OCI-LY1 (cell line): ENCODE measurements around the gene FLRT1.

ENCODE experiments used
- H2AFZ ChIP-seq: fragments of 200-600 bp; sonication (generic), shearing (Covaris generic); 2 replicates; pipeline ENCODE4 v1.6.0; 2014; ENCODE audit warnings: antibody characterized with exemption, mild to moderate bottlenecking, low read length
- H3F3A ChIP-seq: fragments of 200-600 bp; sonication (generic), shearing (Covaris generic); 2 replicates; pipeline ENCODE4 v1.6.0; 2014; ENCODE audit warnings: mild to moderate bottlenecking, antibody characterized with exemption, low read length, moderate library complexity; ENCODE audit not compliant: insufficient read depth
- H3K27ac ChIP-seq: fragments of 200-600 bp; sonication (generic); 2 replicates; pipeline ENCODE4 v1.5.1; 2014; ENCODE audit warnings: low read length, mixed run types, mild to moderate bottlenecking, low read depth; ENCODE audit not compliant: poor library complexity, severe bottlenecking
- H3K27me3 ChIP-seq: fragments of 200-600 bp; sonication (generic); 2 replicates; pipeline ENCODE4 v1.6.0; 2014; ENCODE audit warnings: antibody characterized with exemption, mild to moderate bottlenecking, low read length, moderate library complexity; ENCODE audit not compliant: insufficient read depth
- H3K36me3 ChIP-seq: fragments of 200-600 bp; sonication (generic); 2 replicates; pipeline ENCODE4 v1.6.1; 2014; ENCODE audit warnings: mild to moderate bottlenecking, antibody characterized with exemption, low read length, moderate library complexity, mixed read lengths; ENCODE audit not compliant: insufficient read depth
- H3K4me1 ChIP-seq: fragments of 200-600 bp; sonication (generic); 2 replicates; pipeline ENCODE4 v1.5.1; 2014; ENCODE audit warnings: mild to moderate bottlenecking, low read length, moderate library complexity; ENCODE audit not compliant: insufficient read depth, severe bottlenecking
- H3K4me2 ChIP-seq: fragments of 200-600 bp; sonication (generic), shearing (Covaris generic); 2 replicates; pipeline ENCODE4 v1.6.1; 2014; ENCODE audit warnings: low read length
- H3K4me3 ChIP-seq: fragments of 200-600 bp; sonication (generic); 2 replicates; pipeline ENCODE4 v1.5.1; 2014; ENCODE audit warnings: low read length, low read depth, mild to moderate bottlenecking, mixed read lengths; ENCODE audit not compliant: poor library complexity, severe bottlenecking
- H3K79me2 ChIP-seq: fragments of 200-600 bp; shearing (Covaris generic); 2 replicates; pipeline ENCODE4 v1.6.1; 2016; ENCODE audit warnings: mixed run types, low read length, mixed read lengths; ENCODE audit not compliant: insufficient read depth
- H3K9ac ChIP-seq: fragments of 200-600 bp; sonication (generic), shearing (Covaris generic); 2 replicates; pipeline ENCODE4 v1.6.1; 2014; ENCODE audit warnings: mild to moderate bottlenecking, low read length, mixed read lengths
- H3K9me2 ChIP-seq: fragments of 200-600 bp; sonication (generic), shearing (Covaris generic); 2 replicates; pipeline ENCODE4 v1.6.1; 2014; ENCODE audit warnings: low read depth, mild to moderate bottlenecking, low read length, mixed read lengths
- H3K9me3 ChIP-seq: fragments of 200-600 bp; shearing (Covaris generic); 2 replicates; pipeline ENCODE4 v1.6.1; 2014; ENCODE audit warnings: low read length, mixed read lengths
- H4K20me1 ChIP-seq: fragments of 200-600 bp; sonication (generic), shearing (Covaris generic); 2 replicates; pipeline ENCODE4 v1.6.0; 2016; ENCODE audit warnings: mild to moderate bottlenecking, low read length; ENCODE audit not compliant: insufficient read depth
- EZH2 ChIP-seq: fragments of 200-600 bp; sonication (generic), shearing (Covaris generic); IDR thresholded peaks from 2 replicates; pipeline ENCODE4 v1.8.0; 2017; ENCODE audit warnings: borderline replicate concordance, mixed run types, mild to moderate bottlenecking, antibody characterized with exemption, low read length, moderate library complexity, mixed read lengths
- TF ChIP-seq, protein P1 (sequence below): fragments of 200-600 bp; sonication (generic), shearing (Covaris generic); IDR thresholded peaks from 2 replicates; pipeline ENCODE4 v1.5.1; 2017; ENCODE audit warnings: mild to moderate bottlenecking, antibody characterized with exemption, low read length, moderate library complexity, mixed read lengths

FLRT1 gene

DNA sequence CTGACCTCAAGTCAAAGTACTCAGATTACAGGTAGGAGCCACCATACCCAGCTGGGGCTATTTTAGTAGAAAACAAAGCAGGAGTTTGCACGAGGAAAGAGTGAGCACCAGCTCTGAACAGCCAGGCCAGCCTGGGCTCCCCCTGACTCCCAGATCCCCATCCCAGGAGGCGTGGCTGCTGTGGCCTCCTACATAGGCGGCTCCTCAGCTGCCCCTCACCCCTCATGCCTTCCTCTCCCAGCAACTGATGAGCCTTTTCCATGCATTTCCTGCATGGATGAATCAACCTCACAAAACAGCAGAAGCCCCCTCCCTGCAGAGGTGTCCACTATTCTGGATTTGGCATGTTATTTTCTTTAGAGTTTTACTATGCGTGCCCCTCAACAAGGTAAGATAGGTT lies 10.5 kb upstream of the FLRT1 start:
- Histone ChIP-seq H3K4me1 (no peaks in the 10 kb centered on the region), H3K79me2 (no peaks in the 10 kb centered on the region), H3K9ac (no peak overlapping the region), H3K9me2 (no peaks in the 10 kb centered on the region), H3F3A (no peaks in the 10 kb centered on the region), H3K36me3 (no peaks in the 10 kb centered on the region), H3K4me2 (no peak overlapping the region), H3K27ac (no peak overlapping the region), H4K20me1 (no peaks in the 10 kb centered on the region), H2AFZ (no peak overlapping the region), H3K9me3 (no peaks in the 10 kb centered on the region), H3K27me3 (peaks cover 13% of the 10 kb centered on the region), H3K4me3 (no peak overlapping the region)
- TF ChIP-seq, protein P1, sequence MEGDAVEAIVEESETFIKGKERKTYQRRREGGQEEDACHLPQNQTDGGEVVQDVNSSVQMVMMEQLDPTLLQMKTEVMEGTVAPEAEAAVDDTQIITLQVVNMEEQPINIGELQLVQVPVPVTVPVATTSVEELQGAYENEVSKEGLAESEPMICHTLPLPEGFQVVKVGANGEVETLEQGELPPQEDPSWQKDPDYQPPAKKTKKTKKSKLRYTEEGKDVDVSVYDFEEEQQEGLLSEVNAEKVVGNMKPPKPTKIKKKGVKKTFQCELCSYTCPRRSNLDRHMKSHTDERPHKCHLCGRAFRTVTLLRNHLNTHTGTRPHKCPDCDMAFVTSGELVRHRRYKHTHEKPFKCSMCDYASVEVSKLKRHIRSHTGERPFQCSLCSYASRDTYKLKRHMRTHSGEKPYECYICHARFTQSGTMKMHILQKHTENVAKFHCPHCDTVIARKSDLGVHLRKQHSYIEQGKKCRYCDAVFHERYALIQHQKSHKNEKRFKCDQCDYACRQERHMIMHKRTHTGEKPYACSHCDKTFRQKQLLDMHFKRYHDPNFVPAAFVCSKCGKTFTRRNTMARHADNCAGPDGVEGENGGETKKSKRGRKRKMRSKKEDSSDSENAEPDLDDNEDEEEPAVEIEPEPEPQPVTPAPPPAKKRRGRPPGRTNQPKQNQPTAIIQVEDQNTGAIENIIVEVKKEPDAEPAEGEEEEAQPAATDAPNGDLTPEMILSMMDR = no peak
- TF ChIP-seq EZH2 = no peak

GRCh38 chr11:64026575-64027205 lies 9.0 kb upstream of the FLRT1 start:
- Histone ChIP-seq H3K9me2 (no peaks in the 10 kb centered on the region), H3K4me1 (no peaks in the 10 kb centered on the region), H3K4me3 (no peak overlapping the region), H2AFZ (no peak overlapping the region), H3F3A (no peaks in the 10 kb centered on the region), H3K79me2 (no peaks in the 10 kb centered on the region), H3K9ac (no peak overlapping the region), H3K36me3 (no peaks in the 10 kb centered on the region), H3K27ac (no peak overlapping the region), H3K4me2 (no peak overlapping the region), H4K20me1 (no peaks in the 10 kb centered on the region), H3K27me3 (peaks cover 13% of the 10 kb centered on the region), H3K9me3 (no peaks in the 10 kb centered on the region)
- TF ChIP-seq EZH2 = no peak
- TF ChIP-seq, protein P1 = no peak

- H4K20me1 ChIP-seq = no peaks in the 10 kb centered on the region
- H3K4me3 ChIP-seq = no peak overlapping the region
- no peaks in the 10 kb centered on the region for H3K4me1 ChIP-seq
- H2AFZ ChIP-seq = no peak overlapping the region
- H3K9me3 ChIP-seq = no peaks in the 10 kb centered on the region
- no peaks in the 10 kb centered on the region for H3K9me2 ChIP-seq
- H3K27me3 ChIP-seq = peaks cover 14% of the 10 kb centered on the region
- no peaks in the 10 kb centered on the region for H3K36me3 ChIP-seq
- no peaks in the 10 kb centered on the region for H3F3A ChIP-seq
- no peak overlapping the region for H3K9ac ChIP-seq
- H3K79me2 ChIP-seq = no peaks in the 10 kb centered on the region
- no peak for TF ChIP-seq EZH2
- TF ChIP-seq, protein P1 = no peak
- H3K27ac ChIP-seq = no peak overlapping the region
- no peak overlapping the region for H3K4me2 ChIP-seq
Measured at GRCh38 chr11:64027651-64028397, 7.9 kb upstream of the FLRT1 start.
